NCI-H2171 treated with DMSO at 0.1 percent for 48 hours (cell line): ENCODE results near the gene CCDC47.

Source experiments
- DNase-seq: peaks from one replicate; lab custom pipeline; 2025; lab: John Stamatoyannopoulos, UW

The CCDC47 gene

GRCh38 chr17:63698886-63699637, 74.3 kb downstream of the CCDC47 start:
- peak; percentile 9 for DNase-seq

DNA sequence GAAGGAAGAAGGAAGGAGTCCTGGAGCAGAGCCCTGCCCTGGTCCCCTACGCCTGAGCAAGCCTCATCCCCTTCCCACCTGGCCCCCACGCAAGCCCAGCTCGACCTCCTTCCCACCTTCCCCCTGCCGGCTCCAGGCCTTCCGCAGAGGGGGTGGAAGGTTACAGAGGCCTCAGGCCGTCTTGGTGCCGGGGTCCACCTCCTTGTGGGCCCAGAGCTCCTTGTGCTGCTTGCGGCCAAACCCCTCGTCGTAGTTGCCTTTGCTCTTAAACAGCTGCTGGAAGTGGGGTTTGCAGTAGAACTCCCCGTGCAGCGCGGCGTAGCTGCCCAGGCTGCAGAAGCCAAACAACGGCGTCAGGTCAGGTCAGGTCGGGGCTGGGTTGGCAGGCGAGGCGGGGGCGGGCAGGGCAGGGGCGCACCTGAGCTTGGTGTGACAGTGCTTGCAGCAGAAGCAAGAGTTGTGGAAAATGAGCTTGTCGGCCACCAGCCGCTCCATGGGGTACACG, 75.0 kb downstream of the CCDC47 start:
- no peak for DNase-seq

GRCh38 chr17:63697341-63698286, 75.8 kb downstream of the CCDC47 start:
- peak; percentile 19 for DNase-seq

DNA sequence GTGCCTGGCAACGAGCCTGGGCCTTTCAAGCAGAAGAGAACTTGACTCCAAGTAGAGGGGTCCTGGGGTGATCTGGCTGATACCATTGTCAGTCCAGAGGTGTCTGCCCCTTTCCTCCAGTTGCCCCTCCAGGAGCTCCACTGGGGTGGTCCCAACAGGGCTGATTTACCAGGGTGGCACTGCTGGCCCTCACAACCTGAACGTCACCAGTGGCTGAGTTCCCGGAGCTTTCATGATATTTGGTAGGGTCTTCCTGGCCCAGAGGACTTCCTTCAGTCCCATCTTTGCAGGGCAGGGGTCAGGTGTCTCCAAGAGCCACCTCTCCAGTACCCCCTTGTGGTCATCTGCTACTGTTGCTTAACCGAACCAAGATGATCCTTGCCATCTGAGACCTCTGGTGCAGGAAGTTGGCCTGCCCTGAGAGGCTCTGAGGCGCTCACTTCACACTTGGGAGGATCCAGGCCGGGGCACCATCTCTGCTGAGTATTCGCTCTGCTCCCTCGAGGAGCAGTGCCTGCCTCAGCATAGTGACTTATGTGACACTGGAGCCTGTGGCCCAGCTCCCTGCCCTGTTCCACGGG, 76.9 kb downstream of the CCDC47 start:
- DNase-seq = no peak

GRCh38 chr17:63695889-63696288, 77.5 kb downstream of the CCDC47 start:
- no peak for DNase-seq
